Naive B cell (primary cell): ENCODE measurements around the gene DDX51. TPM values are rescaled to one million over a fixed set of nuclear protein-coding genes. Genes with fewer than 3 reads are reported as not detected.

Experiments
- ATAC-seq, 2 donors: fragments of 150-1000 bp; cut with Tn5 transposase; 2 replicates each; pipeline ENCODE4 v1.10.0; 2021; ENCODE audit warnings: low read depth in 2 of 2, mild to moderate bottlenecking in 2 of 2, moderate library complexity in 2 of 2
- DNase-seq: peaks from one replicate; pipeline ENCODE4 v3.0.0; 2022
- H3K27ac Mint-ChIP-seq, 6 donors: one replicate each; pipeline ENCODE4 v1.8.0; 2020 to 2022; ENCODE audit warnings: mild to moderate bottlenecking in 6 of 6, mixed read lengths in 6 of 6, moderate library complexity in 5 of 6, inconsistent platforms in 2 of 6
- H3K27me3 Mint-ChIP-seq, 3 donors: one replicate each; pipeline ENCODE4 v1.8.0; 2021 to 2022; ENCODE audit warnings: mixed read lengths in 3 of 3, mild to moderate bottlenecking in 1 of 3
- H3K36me3 Mint-ChIP-seq, 2 donors: one replicate each; pipeline ENCODE4 v1.8.0; 2020 to 2022; ENCODE audit warnings: mixed read lengths in 2 of 2, inconsistent platforms in 1 of 2, mild to moderate bottlenecking in 1 of 2
- H3K4me1 Mint-ChIP-seq, 3 donors: one replicate each; pipeline ENCODE4 v1.8.0; 2020 to 2022; ENCODE audit warnings: mixed read lengths in 3 of 3, inconsistent platforms in 1 of 3, mild to moderate bottlenecking in 1 of 3, moderate library complexity in 1 of 3
- H3K4me3 Mint-ChIP-seq, 8 donors: one replicate each; pipeline ENCODE4 v1.8.0; 2020 to 2022; ENCODE audit warnings: mild to moderate bottlenecking in 8 of 8, mixed read lengths in 8 of 8, moderate library complexity in 8 of 8, inconsistent platforms in 2 of 8
- H3K9me3 Mint-ChIP-seq, 7 donors: one replicate each; pipeline ENCODE4 v1.8.0; 2020 to 2022; ENCODE audit warnings: mixed read lengths in 7 of 7, mild to moderate bottlenecking in 5 of 7, inconsistent platforms in 2 of 7, moderate library complexity in 1 of 7
- polyA plus RNA-seq, 6 donors: library from polyadenylated mRNA; unstranded; fragments of 300-500 nt; fragmentation: Illumina TruSeq; gene quantifications; one replicate each; pipeline ENCODE4 v1.2.3, GENCODE V29; 2021; ENCODE audit warnings: low read depth in 6 of 6

The DDX51 gene
- polyA plus RNA-seq, 6 donors from 2014 or later, result 7.1 to 14.9 (median 7.6) TPM; not detected in 1

DNA sequence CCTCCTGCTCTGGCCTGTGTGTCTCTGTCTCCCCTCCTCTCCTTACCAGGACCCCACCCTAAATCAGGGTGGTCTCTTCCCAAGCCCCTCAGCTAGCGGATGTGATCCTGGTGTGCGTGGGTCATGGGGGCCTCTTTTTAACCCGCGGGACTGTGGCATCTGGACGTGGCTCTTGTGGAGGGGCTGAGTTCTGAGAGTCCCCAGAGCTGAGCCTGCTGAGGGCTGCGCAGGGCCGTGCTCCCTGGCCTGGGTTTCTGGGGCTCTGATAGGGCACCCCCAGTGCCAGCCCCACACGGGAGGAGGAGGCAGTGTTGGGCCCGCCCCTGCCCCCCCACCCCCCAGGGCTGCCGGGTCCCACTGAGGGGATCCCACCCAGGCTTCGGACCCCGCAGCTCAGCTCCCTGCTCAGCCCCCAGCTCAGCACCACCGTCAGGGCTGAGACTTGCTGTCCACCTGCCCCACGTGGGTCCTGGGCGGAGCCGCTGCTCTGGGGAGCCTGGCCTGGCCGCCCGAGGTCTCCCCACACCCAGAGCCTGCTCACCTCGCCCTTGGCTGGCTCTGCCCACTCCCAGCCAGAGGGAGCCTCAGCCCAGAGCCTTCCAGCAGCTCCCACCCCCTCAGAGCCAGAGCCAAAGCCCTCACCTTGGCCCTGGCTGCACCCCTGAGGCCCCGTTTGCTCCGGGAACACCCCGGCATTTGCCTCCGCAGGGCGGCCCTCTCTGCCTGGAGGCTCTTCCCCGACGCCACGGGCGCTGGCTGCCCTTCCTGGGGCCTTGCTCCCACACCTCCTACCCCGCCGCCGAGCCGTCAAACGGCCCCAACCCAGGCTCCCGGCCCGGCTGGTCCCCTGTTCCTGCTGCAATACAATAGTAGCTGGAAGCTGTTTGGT, 31.6 kb upstream of the DDX51 start:
- H3K27me3 Mint-ChIP-seq, result peaks cover 0 to 36% (median 28%) of the 10 kb centered on the region in 3 donors
- peaks cover 0 to 15% (median 13%) of the 10 kb centered on the region in 3 donors for H3K4me1 Mint-ChIP-seq
- DNase-seq (no peak), ATAC-seq (no peak)
- no peaks in the 10 kb centered on the region for H3K9me3 Mint-ChIP-seq
- H3K4me3 Mint-ChIP-seq, result no peak overlapping the region
- no peaks in the 10 kb centered on the region for H3K36me3 Mint-ChIP-seq
- H3K27ac Mint-ChIP-seq, result no peak overlapping the region

DNA sequence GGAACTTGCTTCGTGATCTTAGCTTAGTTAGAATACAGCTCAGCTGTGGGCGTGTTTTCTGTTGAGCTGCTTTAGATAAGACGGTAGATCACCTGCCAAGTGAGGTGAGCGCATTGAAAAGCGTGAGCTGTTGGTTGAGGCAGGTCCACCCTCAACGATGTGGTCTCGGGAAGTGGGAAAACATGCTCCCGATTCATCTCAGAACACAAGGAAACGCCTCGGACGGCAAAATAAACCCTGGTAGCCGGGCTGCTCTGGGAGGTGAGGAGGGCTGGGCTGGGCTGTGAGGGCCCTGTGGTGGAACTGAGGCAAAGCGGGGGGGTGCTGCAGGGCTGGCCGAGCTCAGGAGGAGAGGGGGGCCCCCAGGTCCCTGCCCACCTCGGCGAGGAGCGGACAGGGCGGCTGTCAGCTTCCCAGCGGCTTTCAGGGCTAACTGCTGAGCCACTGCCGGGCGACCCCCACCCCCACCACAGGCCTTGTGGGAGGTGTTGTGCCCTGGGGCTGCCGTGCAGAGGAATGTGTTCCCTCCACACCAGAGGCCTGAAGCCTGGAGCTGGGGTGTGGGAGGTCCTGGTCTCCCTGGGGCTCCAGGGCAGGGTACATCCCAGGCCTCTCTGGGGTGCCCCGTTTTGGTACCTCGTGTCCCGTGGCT, 30.8 kb upstream of the DDX51 start:
- Mint-ChIP-seq H3K27ac (peak overlapping the region in 1 of 6 donors; percentile 52), H3K4me3 (no peak overlapping the region), H3K4me1 (peaks cover 0 to 15% (median 13%) of the 10 kb centered on the region in 3 donors), H3K27me3 (peaks cover 0 to 43% (median 28%) of the 10 kb centered on the region in 3 donors), H3K36me3 (no peaks in the 10 kb centered on the region), H3K9me3 (no peaks in the 10 kb centered on the region)
- no peak for ATAC-seq
- no peak for DNase-seq

DNA sequence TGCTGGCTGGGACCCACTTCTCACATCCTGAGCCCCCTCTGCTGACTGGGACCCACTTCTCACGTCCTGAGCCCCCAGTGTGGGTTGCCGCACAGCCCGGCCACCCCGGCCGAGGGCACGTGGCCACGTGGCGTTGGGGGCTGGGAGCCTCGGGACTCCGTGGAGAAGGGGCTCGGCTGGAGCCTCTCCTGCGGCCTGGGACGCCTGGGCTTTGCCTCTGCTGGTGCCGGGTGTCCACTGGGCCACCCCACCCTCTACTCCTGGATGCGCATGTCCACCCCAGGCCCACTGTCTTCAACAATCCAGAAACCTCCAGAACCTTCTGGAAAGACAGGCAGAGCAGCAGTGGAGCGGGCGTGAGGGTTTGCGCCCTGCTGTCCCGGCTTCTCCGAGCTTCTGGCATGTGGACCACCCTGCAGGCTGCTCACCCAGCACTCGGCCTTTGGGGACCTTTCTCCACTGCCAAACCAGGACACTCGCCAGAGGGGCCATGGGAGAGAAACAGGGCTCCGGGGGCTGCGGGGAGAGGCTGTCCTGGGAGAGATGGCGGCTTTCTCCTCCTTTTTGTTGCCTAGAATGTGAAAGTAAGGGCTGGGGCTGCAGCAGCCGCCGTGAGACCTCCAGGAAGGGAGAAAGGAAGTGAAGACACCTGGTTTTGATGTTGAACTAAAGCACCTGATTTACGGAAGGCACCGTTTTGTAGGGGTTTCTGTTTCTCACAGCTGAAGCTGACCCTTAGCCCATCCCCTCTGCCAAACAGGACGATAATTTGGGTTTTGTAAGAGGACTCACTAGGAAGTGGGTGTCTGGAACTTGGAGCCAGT, 30.1 kb upstream of the DDX51 start:
- no peak for DNase-seq
- H3K27me3 Mint-ChIP-seq, result peaks cover 0 to 45% (median 25%) of the 10 kb centered on the region in 3 donors
- H3K36me3 Mint-ChIP-seq, result no peaks in the 10 kb centered on the region
- ATAC-seq, result no peak
- no peaks in the 10 kb centered on the region for H3K9me3 Mint-ChIP-seq
- no peak overlapping the region for H3K27ac Mint-ChIP-seq
- H3K4me3 Mint-ChIP-seq, result no peak overlapping the region
- peaks cover 0 to 15% (median 13%) of the 10 kb centered on the region in 3 donors for H3K4me1 Mint-ChIP-seq

DNA sequence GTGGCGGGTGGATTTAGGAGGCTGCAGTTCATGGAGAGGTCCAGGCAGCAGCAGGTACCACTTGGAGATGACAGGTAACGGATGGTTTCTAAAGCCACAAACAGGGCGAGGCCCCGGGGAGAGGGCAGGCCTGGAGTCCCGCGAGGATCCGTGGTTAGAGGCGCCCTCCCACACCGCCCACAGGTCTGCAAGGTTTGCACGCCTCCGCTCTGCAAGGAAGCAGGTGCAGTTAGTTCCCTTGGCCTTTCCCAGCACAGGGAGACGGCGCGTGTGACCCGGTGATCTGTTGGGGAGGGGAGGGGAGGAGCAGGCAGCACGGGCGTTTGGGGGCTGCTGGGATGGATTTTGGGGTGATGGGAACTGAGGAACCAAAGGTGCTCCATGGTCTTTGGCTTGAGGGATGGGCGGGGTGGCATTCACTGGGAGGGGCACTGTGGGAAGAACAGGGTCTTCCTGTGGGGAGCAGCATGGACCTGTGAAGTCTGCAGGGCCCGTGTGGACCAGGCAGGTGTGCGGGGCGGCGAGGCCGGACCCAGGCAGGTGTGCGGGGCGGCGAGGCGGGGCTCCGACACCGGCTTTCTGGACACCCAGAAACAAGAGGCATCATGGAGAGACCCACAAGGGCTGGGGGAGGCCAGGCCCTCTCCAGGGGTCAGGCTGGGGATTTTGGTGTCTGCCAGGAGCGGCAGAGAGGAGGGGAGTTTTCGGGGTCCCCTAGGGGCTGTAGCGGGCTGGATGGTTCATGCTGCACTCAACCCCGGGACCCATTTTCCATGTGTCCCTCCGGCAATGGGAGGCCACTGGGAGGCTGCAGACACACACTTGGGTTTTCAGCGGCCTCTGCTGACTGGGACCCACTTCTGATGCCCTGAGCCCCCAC, 29.3 kb upstream of the DDX51 start:
- Mint-ChIP-seq H3K4me1 (peaks cover 0 to 9% (median 6%) of the 10 kb centered on the region in 3 donors), H3K4me3 (peak overlapping the region in 1 of 8 donors; percentile 37), H3K9me3 (no peaks in the 10 kb centered on the region), H3K36me3 (no peaks in the 10 kb centered on the region), H3K27ac (peak overlapping the region in 1 of 6 donors; percentile 47), H3K27me3 (peaks cover 0 to 38% (median 19%) of the 10 kb centered on the region in 3 donors)
- DNase-seq (no peak), ATAC-seq (peak in 1 of 2 donors; percentile 20)

DNA sequence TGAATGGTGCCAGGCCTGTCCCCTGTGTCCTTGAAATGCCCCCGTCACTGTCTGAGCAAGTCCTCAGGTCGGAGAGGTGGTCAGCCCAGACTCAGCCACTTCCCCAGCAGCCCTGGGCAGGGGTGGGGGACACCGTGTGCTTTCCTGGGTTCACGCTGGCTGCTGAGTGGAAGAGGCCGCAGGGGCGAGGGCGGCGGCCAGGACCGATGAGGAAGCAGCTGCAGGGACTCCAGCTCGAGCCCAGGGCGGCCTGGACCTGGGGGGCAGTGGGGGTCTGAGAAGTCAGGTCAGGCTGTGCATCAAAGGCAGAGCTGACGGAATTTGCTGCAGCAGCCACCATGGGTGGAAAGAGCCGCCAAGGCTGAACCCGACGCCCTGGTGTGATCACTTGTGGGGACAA, 28.5 kb upstream of the DDX51 start:
- peaks cover 0 to 9% (median 2%) of the 10 kb centered on the region in 3 donors for H3K4me1 Mint-ChIP-seq
- peaks cover 0 to 38% (median 19%) of the 10 kb centered on the region in 3 donors for H3K27me3 Mint-ChIP-seq
- no peaks in the 10 kb centered on the region for H3K9me3 Mint-ChIP-seq
- ATAC-seq, result no peak
- no peak overlapping the region for H3K27ac Mint-ChIP-seq
- H3K36me3 Mint-ChIP-seq, result no peaks in the 10 kb centered on the region
- DNase-seq, result no peak
- peak overlapping the region in 1 of 8 donors; percentile 10 for H3K4me3 Mint-ChIP-seq

DNA sequence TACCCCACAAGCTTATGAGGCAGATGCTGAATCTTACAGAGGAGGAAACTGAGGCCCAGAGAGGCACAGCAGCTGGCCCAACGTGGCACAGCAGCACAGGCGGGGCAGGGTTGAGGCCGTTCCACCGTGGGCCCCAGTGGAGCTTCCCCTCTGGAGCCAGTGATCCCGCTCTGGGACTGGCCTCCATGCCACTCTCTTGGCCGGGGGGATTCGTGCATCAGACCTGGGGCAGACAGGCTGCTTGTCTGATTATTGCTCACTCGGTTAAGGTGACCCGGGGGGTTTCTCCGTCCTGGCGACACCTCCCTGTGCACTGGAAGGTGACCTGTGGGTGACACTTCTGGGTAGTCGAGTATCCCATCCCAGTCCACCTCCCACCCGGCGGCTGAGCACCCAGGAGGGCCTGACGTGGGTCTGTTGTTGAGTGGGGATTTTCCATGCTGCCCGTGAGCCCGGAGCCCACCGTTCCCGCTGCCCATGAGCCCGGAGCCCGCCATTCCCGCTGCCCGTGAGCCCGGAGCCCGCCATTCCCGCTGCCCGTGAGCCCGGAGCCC, 27.9 kb upstream of the DDX51 start:
- no peak overlapping the region for H3K27ac Mint-ChIP-seq
- H3K4me3 Mint-ChIP-seq, result no peak overlapping the region
- H3K27me3 Mint-ChIP-seq, result peaks cover 0 to 38% (median 19%) of the 10 kb centered on the region in 3 donors
- DNase-seq, result no peak
- H3K36me3 Mint-ChIP-seq, result no peaks in the 10 kb centered on the region
- H3K4me1 Mint-ChIP-seq, result peaks cover 0 to 9% (median 2%) of the 10 kb centered on the region in 3 donors
- ATAC-seq, result no peak
- H3K9me3 Mint-ChIP-seq, result no peaks in the 10 kb centered on the region

DNA sequence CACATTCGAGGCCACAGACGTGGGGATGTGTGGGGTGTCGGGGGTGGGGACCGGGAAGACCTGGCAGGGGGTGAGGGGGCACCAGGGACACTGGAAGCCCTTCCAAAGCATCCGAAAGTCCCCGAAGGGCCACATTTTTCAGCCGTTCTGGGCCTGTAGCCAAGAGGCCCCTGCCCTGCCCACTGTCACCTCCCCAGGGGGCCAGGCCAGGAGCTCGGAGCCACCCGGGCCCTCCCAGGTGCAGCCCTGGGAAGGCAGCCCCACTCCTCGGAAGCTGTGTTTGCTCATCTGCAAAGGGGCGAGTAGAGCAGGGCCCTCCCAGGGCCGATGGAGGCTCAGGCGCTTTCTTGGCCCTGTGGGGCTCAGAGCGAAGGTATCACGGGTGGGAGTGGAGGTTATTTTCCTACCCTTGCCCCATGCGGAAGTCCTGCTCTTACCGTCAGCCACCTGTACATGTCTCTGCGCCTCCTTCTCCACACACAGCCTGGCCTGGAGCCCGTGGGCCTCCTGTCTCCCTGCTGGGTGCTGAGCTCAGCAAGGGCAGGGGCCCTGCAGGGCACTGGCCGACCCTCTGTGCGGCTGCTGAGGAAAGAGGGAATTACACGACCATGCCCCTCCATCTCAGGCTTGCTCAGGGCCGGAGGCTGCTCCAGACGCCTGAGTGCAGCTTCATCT, 27.3 kb upstream of the DDX51 start:
- Mint-ChIP-seq H3K4me1 (peaks cover 0 to 13% (median 2%) of the 10 kb centered on the region in 3 donors), H3K4me3 (no peak overlapping the region), H3K27ac (no peak overlapping the region), H3K9me3 (no peaks in the 10 kb centered on the region), H3K27me3 (peaks cover 0 to 33% (median 19%) of the 10 kb centered on the region in 3 donors), H3K36me3 (no peaks in the 10 kb centered on the region)
- DNase-seq (no peak), ATAC-seq (no peak)

DNA sequence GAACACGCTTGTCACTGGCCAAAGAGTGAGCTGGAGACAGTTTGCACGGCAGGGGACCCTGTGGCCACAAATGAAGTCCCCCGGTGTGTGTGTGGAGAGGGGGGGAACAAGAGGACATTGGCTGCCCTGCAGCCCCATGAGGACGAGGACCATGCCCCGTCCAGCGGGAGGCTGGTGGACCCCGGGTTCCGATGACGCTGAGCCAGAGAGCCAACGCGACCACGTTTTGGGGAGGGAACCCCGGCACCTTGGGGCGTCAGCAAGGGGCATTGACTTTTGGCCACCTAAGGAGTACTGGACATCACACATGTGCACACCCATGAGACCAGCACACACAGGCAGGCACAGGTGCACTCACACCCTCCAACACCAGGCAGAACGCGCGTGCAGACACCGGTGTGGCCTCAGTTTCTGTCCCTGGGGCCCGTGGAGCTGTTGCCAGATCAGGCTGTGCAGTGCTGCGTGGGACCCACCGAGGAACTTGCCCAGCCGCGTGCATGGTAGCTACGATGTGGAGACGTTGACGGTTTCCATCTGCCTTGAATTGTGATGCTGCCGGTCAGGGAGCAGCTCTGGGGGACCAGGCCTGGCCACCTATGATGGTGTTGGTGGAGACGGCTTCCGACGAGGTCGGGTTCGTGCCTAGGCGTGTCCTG, 26.6 kb upstream of the DDX51 start:
- Mint-ChIP-seq H3K4me3 (no peak overlapping the region), H3K4me1 (peaks cover 0 to 13% (median 2%) of the 10 kb centered on the region in 3 donors), H3K36me3 (no peaks in the 10 kb centered on the region), H3K27me3 (peaks cover 0 to 37% (median 19%) of the 10 kb centered on the region in 3 donors), H3K27ac (no peak overlapping the region), H3K9me3 (peaks cover 0 to 2% (median 0%) of the 10 kb centered on the region in 7 donors)
- no peak for DNase-seq
- ATAC-seq, result no peak

DNA sequence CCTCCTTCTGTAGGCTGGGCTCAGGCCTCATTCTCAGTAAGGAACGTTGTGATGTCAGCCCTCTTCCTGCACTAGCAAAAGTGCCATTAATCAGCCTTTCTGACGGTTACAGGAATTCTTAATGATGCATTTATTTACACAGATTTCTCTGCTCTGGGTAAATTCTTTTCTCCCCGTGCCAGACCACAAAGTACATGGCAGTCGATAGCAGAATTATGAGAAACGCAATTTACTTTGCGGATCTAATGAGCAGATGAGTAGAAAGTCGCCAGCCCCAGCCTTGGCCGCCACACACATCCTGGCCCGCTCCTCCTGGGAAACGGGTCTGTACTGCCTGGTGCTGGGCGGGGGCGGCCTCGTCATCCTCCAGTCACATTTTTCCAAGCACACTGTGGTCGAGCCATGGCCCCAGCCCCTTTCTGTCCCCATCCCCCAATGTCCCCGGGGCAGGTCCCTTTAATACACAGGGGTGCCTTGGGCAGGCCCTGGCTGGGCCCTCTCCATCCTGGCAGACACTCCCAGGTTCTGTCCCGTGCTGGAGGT, 26.0 kb upstream of the DDX51 start:
- no peak for ATAC-seq

DNA sequence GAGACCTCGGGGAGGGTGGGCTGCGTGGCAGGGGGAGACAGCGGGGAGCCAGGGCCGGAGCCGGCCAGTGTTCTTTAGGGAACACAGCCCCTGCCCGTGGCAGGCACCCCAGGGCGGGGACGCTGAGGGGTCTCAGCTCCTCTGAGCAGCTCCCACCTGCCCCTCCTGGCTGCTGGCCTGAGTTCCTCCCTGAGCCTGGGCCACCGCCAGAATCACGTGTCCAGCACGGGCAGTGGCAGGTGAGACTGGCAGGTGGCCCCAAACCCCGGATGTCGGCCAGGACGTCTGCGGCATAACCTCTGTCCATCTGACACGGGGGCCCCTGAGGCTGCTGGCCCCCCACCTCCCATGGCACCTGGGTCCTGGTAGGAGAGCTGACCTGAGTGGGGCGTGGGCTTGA, 25.3 kb upstream of the DDX51 start:
- H3K9me3 Mint-ChIP-seq, result peaks cover 0 to 2% (median 0%) of the 10 kb centered on the region in 7 donors
- DNase-seq (no peak), ATAC-seq (no peak)
- no peak overlapping the region for H3K4me3 Mint-ChIP-seq
- peaks cover 0 to 13% (median 2%) of the 10 kb centered on the region in 3 donors for H3K4me1 Mint-ChIP-seq
- H3K27ac Mint-ChIP-seq, result no peak overlapping the region
- peaks cover under 1 to 41% (median 13%) of the 10 kb centered on the region in 3 donors for H3K27me3 Mint-ChIP-seq
- H3K36me3 Mint-ChIP-seq, result no peaks in the 10 kb centered on the region

More for the DNA sequence above, 26.0 kb upstream of the DDX51 start:
- no peak for DNase-seq
- Mint-ChIP-seq H3K36me3 (no peaks in the 10 kb centered on the region), H3K9me3 (peaks cover 0 to 2% (median 0%) of the 10 kb centered on the region in 7 donors), H3K4me3 (no peak overlapping the region), H3K4me1 (peaks cover 0 to 13% (median 2%) of the 10 kb centered on the region in 3 donors), H3K27ac (no peak overlapping the region), H3K27me3 (peaks cover 0 to 37% (median 19%) of the 10 kb centered on the region in 3 donors)
